Retinal pigment epithelial cell (primary cell): ENCODE data around the gene CERS5.
"Not testable (repeated sequence)": the region's sequence is repeated elsewhere in the genome, so short reads cannot be mapped to it uniquely, and the experiment has no call there.

Experiments
- DNase-seq: peaks from one replicate; pipeline ENCODE4 v3.0.0-alpha.2; 2010; ENCODE audit warnings: low read depth
- H3K4me3 ChIP-seq: 2 replicates; pipeline ENCODE4 v1.5.1; 2011; ENCODE audit warnings: mild to moderate bottlenecking, low read length, control low read depth, moderate library complexity
- TF ChIP-seq, protein P1 (sequence below): conservative IDR thresholded peaks from 2 replicates; pipeline ENCODE4 v1.5.1; 2011; ENCODE audit warnings: low read depth, low read length, control low read depth, inconsistent platforms

The CERS5 gene

GRCh38 chr12:50157259-50157658 is 9.9 kb downstream of the CERS5 start:
- no peak for DNase-seq
- TF ChIP-seq, protein P1, sequence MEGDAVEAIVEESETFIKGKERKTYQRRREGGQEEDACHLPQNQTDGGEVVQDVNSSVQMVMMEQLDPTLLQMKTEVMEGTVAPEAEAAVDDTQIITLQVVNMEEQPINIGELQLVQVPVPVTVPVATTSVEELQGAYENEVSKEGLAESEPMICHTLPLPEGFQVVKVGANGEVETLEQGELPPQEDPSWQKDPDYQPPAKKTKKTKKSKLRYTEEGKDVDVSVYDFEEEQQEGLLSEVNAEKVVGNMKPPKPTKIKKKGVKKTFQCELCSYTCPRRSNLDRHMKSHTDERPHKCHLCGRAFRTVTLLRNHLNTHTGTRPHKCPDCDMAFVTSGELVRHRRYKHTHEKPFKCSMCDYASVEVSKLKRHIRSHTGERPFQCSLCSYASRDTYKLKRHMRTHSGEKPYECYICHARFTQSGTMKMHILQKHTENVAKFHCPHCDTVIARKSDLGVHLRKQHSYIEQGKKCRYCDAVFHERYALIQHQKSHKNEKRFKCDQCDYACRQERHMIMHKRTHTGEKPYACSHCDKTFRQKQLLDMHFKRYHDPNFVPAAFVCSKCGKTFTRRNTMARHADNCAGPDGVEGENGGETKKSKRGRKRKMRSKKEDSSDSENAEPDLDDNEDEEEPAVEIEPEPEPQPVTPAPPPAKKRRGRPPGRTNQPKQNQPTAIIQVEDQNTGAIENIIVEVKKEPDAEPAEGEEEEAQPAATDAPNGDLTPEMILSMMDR = no peak
- no peak overlapping the region for H3K4me3 ChIP-seq

DNA sequence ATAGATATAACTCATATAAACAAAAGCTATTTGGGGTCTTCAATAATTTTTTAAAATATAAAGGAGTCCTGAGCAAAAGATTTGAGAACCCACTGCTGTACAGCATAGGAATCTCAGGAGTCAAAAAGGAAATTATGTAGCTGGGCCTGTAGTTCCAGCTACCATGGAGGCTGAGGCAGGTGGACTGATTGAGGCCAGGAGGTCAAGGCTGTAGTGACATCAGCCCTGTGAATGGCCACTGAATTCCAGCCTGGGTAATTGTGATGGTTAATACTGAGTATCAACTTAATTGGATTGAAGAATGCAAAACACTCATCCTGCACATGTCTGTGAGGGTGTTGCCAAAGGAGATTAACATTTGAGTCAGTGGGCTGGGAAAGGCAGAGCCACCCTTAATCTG is 10.5 kb downstream of the CERS5 start:
- DNase-seq = no peak
- H3K4me3 ChIP-seq = no peak overlapping the region
- TF ChIP-seq, protein P1 = no peak

- H3K4me3 ChIP-seq, DNase-seq: not testable (repeated sequence)
Observed at GRCh38 chr12:50154947-50155346, 12.2 kb downstream of the CERS5 start.

- no peak for DNase-seq
- H3K4me3 ChIP-seq = no peak overlapping the region
- TF ChIP-seq, protein P1 = no peak
Observed at GRCh38 chr12:50151047-50151687, 16.0 kb downstream of the CERS5 start.

- no peak for DNase-seq
- TF ChIP-seq, protein P1 = no peak
- H3K4me3 ChIP-seq = no peak overlapping the region
Observed at GRCh38 chr12:50149311-50149710, 17.9 kb downstream of the CERS5 start.

- H3K4me3 ChIP-seq, DNase-seq: not testable (repeated sequence)
Observed at GRCh38 chr12:50148011-50148410, 19.2 kb downstream of the CERS5 start.

DNA sequence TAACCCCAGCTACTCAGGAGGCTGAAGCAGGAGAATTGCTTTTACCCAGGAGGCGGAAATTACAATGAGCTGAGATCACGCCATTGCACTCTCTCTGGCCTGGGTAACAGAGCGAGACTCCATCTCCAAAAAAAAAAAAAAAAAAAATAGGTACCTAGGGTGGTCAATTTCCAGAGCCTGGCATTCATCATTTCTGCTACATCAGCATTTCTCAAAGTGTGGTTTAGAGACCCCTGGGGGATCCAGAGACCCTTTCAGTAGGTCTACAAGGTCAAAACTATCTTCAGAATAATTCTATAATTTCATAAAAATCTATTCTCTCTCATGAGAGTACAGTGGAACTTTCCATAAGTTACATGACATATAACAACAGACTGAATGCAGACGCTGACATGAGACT is 19.9 kb downstream of the CERS5 start:
- TF ChIP-seq, protein P1 = no peak
- H3K4me3 ChIP-seq = no peak overlapping the region
- no peak for DNase-seq

DNA sequence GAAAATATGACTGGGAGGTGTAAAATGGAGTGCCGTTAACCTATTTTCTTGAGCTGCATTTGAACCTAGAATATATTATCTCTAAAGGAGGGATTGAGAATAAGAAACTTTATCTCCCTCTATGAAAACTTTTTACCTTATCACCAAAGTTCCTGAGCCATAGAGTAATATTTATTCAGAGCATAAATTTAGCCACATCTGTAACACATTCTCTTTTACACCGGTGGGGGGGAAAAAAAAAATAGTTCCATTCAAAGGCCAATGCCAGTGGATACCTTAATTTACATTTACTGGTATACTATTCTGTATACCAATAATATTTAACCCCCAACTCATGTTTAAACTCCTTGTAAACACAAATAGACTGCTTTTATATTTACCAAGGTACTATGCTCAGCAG is 21.7 kb downstream of the CERS5 start:
- TF ChIP-seq, protein P1 = no peak
- no peak for DNase-seq
- no peak overlapping the region for H3K4me3 ChIP-seq
